BE2C (cell line): ENCODE data around the gene PDIA5.
"Not testable (repeated sequence)": the region's sequence is repeated elsewhere in the genome, so short reads cannot be mapped to it uniquely, and the experiment has no call there.

Experiments
- DNase-seq: peaks from one replicate; pipeline ENCODE4 v3.0.0-alpha.2; 2020
- H3K27me3 ChIP-seq: fragments of 250-450 bp; sonication (Bioruptor Pico); 2 replicates; pipeline ENCODE4 v1.5.1; 2020; ENCODE audit warnings: mild to moderate bottlenecking
- H3K36me3 ChIP-seq: fragments of 250-450 bp; sonication (Bioruptor Pico); 2 replicates; pipeline ENCODE4 v1.5.1; 2020; ENCODE audit warnings: mild to moderate bottlenecking
- H3K4me1 ChIP-seq: fragments of 250-450 bp; sonication (Bioruptor Pico); 2 replicates; pipeline ENCODE4 v1.5.1; 2020
- H3K4me3 ChIP-seq: 2 replicates; pipeline ENCODE4 v1.5.1; 2011; ENCODE audit warnings: low read depth, low read length
- H3K9me3 ChIP-seq: fragments of 250-450 bp; sonication (Bioruptor Pico); 2 replicates; pipeline ENCODE4 v1.5.1; 2020
- TF ChIP-seq, protein P1 (sequence below): IDR thresholded peaks from 2 replicates; pipeline ENCODE4 v1.5.1; 2012; ENCODE audit warnings: mild to moderate bottlenecking, low read depth, low read length

PDIA5 gene

DNA sequence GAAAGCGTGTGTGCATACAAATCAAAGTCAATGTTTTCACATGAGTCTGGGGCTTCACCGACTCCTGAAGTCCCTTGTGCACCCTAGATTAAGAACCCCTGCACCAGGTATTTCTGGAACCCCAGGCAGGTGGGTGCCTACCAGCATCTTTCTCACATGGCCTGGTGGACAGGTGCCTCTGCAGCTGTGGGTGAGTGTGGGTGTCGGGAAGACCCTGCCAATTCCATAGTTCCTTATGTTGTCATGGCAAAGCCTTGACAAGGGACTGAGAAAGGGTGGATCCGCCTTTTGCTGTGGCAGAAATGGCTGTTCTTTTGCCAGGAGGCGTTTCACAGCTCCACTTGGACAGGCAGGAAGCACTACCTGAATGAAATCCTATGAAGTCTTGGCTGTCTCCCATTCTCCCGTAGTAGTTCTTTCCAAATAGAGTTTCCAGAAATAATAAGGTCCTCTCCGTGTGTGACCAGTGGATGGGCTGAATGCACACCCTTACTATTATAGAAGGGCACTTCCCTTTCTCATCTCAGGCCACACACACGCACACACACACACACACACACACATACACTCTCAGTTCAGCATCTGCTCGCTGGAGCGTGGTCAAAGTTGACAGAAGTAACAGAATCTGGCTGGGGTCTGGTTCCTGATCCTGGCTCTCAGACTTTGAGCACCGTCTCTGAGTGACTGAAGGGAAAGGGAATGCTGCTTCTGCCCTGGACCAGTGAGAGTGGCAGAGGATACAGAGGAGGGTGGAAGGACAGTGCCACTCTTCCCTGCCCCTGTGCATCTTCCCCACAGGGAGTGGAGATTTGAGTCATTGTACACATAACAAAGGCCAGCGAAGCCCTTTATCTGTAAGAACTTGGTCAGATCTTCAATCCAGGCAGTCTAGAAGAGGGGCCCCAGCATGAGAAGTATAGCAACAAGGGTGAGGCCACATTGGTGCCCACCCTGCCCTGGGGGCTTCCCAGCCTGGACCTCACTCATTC is 38.7 kb downstream of the PDIA5 start:
- peaks cover 74% of the 10 kb centered on the region for H3K36me3 ChIP-seq
- H3K27me3 ChIP-seq = no peaks in the 10 kb centered on the region
- peaks cover 38% of the 10 kb centered on the region for H3K4me1 ChIP-seq
- peak; percentile 66 for DNase-seq
- no peak overlapping the region for H3K4me3 ChIP-seq
- TF ChIP-seq, protein P1, sequence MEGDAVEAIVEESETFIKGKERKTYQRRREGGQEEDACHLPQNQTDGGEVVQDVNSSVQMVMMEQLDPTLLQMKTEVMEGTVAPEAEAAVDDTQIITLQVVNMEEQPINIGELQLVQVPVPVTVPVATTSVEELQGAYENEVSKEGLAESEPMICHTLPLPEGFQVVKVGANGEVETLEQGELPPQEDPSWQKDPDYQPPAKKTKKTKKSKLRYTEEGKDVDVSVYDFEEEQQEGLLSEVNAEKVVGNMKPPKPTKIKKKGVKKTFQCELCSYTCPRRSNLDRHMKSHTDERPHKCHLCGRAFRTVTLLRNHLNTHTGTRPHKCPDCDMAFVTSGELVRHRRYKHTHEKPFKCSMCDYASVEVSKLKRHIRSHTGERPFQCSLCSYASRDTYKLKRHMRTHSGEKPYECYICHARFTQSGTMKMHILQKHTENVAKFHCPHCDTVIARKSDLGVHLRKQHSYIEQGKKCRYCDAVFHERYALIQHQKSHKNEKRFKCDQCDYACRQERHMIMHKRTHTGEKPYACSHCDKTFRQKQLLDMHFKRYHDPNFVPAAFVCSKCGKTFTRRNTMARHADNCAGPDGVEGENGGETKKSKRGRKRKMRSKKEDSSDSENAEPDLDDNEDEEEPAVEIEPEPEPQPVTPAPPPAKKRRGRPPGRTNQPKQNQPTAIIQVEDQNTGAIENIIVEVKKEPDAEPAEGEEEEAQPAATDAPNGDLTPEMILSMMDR = no peak
- H3K9me3 ChIP-seq = no peaks in the 10 kb centered on the region

DNA sequence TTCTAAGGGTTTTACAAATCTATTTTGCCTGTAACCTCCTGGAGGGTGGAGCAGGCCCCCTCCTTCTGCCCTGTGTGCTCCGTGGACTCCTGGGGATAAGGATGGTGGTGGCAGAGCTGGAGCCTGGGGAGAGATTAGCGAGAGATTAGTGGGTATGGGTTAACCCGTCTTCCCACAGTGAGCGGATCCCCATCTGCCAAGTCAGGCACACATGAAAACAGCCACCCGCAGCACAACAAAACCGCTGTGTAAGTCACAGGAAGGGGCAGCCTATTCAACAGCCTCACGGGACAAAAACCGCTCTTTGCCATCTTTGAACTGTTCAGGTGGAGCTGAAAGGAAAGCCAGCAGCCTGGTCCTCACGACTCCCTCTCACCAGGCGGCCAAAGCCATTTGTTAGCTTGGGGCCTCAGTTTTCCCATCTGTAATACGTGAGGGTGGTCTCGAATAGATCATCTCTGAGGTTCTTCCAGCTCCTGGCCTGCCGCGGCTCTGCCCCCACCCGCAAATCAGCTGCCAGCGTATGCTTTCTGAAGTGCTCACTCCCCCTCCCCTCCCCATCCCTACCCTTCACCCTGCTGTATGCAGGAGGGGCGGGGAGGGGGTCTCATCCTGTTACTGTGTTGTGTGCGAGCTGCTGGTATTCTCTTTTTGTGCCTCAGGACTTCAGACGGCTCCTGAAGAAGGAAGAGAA is 43.6 kb downstream of the PDIA5 start:
- no peak for DNase-seq
- H3K9me3 ChIP-seq = no peaks in the 10 kb centered on the region
- H3K36me3 ChIP-seq = peaks cover 71% of the 10 kb centered on the region
- no peak overlapping the region for H3K4me3 ChIP-seq
- peaks cover 10% of the 10 kb centered on the region for H3K4me1 ChIP-seq
- TF ChIP-seq, protein P1 = no peak
- no peaks in the 10 kb centered on the region for H3K27me3 ChIP-seq

DNA sequence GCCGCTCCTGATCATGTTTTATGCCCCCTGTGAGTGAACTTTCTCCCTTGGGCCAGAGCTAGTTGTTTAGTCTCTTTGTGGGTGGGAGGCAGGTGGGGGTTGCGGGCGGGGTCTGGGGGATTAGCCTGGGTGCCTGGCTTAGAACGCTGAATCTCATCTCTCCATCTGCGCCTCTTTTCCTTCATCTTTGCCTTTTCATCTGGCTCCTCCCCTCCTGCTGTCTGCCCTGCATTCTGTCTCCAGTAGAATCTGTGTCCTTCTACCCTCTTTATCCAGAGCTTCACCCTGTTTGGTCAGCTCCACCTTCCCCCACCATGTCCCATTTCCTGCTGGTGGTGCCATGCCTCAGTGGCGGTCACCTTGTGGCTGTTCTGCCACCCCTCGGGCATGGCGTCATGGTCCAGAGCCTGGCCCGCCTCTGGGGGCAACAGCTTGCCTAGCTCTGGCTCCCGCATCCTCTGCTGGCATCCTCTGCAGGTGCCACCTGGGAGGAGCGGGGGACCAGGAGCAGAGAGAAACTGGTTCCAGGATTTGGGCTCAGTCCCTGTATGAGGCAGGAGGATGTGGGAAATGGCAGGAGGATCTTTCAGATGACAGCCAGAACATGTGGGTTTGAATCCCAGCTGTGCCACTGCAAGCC is 44.3 kb downstream of the PDIA5 start:
- no peak overlapping the region for H3K4me3 ChIP-seq
- TF ChIP-seq, protein P1 = no peak
- no peak for DNase-seq

DNA sequence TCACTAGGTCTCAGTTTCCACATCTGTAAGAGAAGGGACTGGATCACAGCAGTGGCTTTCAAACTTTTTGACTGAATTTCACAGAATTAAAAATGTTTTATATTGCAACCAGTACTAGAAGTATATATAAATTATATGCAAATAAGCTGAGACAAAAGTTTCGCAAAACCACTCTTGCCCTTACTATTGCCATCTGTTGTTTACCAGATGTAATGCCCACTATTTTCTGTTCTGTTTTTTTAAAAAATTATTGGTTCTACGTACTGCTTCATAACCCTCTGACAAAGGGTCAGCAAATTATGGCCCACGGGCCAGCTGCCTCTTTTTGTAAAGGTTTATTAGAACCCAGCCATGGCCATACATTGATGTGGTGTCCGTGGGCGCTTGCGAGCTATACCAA is 44.8 kb downstream of the PDIA5 start:
- H3K36me3 ChIP-seq = peaks cover 63% of the 10 kb centered on the region

More for the DNA sequence above, 44.3 kb downstream of the PDIA5 start:
- H3K4me1 ChIP-seq = peaks cover 5% of the 10 kb centered on the region
- H3K27me3 ChIP-seq = no peaks in the 10 kb centered on the region
- H3K9me3 ChIP-seq = no peaks in the 10 kb centered on the region
- peaks cover 65% of the 10 kb centered on the region for H3K36me3 ChIP-seq

DNA sequence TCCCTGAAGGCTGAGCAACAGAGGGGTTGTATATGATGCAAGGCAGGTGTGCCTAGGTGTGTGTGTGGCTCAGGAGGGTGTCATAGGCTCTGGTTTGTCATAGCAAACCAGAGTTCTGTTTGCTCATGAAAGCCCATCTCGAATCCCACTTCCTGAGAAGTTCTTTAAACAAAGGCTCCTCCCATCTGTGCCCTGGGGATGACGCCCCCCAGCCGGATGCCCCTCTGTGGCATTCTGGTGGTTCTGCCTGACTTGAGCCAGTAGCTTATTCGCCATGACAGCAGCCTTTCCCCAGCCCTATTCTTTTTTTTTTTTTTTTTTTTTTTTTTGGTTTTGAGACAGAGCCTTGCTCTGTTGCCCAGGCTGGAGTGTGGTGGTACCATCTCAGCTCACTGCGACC is 45.4 kb downstream of the PDIA5 start:
- Histone ChIP-seq H3K4me1 (peaks cover 5% of the 10 kb centered on the region; the same call in 1 of the 2 replicates), H3K27me3 (no peaks in the 10 kb centered on the region), H3K4me3 (no peak overlapping the region), H3K9me3 (no peaks in the 10 kb centered on the region), H3K36me3 (peaks cover 58% of the 10 kb centered on the region)
- TF ChIP-seq, protein P1 = no peak
- no peak for DNase-seq

More for the DNA sequence above, 44.8 kb downstream of the PDIA5 start:
- Histone ChIP-seq H3K9me3 (no peaks in the 10 kb centered on the region), H3K4me3 (no peak overlapping the region), H3K27me3 (no peaks in the 10 kb centered on the region), H3K4me1 (peaks cover 5% of the 10 kb centered on the region; the same call in 1 of the 2 replicates)
- TF ChIP-seq, protein P1 = no peak
- DNase-seq = no peak

DNA sequence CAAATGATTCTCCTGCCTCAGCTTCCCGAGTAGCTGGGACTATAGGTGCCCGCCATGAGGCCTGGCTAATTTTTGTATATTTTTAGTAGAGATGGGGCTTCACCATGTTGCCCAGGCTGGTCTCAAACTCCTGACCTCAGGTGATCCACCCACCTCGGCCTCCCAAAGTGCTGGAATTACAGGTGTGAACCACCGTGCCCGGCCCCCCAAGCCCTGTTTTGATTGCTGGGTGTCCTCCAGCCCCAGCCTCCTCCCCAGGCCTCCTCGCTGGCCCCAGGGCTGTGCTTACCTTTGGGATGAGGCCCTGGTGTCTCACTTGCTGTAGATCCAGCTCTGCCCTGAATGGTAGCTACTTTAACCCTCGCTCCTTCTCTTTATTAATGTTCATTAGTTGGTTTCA is 45.8 kb downstream of the PDIA5 start:
- H3K27me3 ChIP-seq, H3K9me3 ChIP-seq, H3K4me1 ChIP-seq, DNase-seq, H3K4me3 ChIP-seq: not testable (repeated sequence)
- H3K36me3 ChIP-seq = peaks cover 57% of the 10 kb centered on the region
